Activated CD4-positive, CD25-positive, alpha-beta regulatory T cell (primary cell): ENCODE results near the gene HBQ1.
"Not testable (repeated sequence)": the region's sequence is repeated elsewhere in the genome, so short reads cannot be mapped to it uniquely, and the experiment has no call there.

Experiments
- DNase-seq, 4 experiments: peaks; one replicate each; lab custom pipeline; 2025; lab: John Stamatoyannopoulos, UW

Gene HBQ1

GRCh38 chr16:176477-177382, 3.5 kb upstream of the HBQ1 start, which contains the start of gene HBA1:
Gene HBA1, plus strand, starts transcription at chr16:176680. Its CDS starts 37 bp downstream, at chr16:176717.
- not testable (repeated sequence) for DNase-seq

- DNase-seq, result no peak
Measured at GRCh38 chr16:177394-177822, 2.9 kb upstream of the HBQ1 start.

- no peak for DNase-seq
Measured at GRCh38 chr16:177981-178667, 2.1 kb upstream of the HBQ1 start.

- DNase-seq, result no peak
Measured at GRCh38 chr16:178668-179015, 1.6 kb upstream of the HBQ1 start.

GRCh38 chr16:179211-180092, 807 bp upstream of the HBQ1 start:
- DNase-seq, result no peak

- DNase-seq, result peak in 2 of 4 experiments; percentile 71 to 77
Measured at GRCh38 chr16:180681-181564, 664 bp downstream of the HBQ1 start.

- peak in 2 of 4 experiments; percentile 70 to 74 for DNase-seq
Measured at GRCh38 chr16:181565-182021, 1.3 kb downstream of the HBQ1 start.

- DNase-seq, result no peak
Measured at GRCh38 chr16:183005-183404, 2.7 kb downstream of the HBQ1 start.

GRCh38 chr16:185213-185612, 5.0 kb downstream of the HBQ1 start:
- DNase-seq, result no peak

GRCh38 chr16:185691-186090, 5.4 kb downstream of the HBQ1 start:
- no peak for DNase-seq

- DNase-seq, result no peak
Measured at GRCh38 chr16:187330-187729, 7.1 kb downstream of the HBQ1 start.

- no peak for DNase-seq
Measured at GRCh38 chr16:188674-189073, 8.4 kb downstream of the HBQ1 start.

GRCh38 chr16:189604-190186, 9.4 kb downstream of the HBQ1 start:
- DNase-seq, result no peak

GRCh38 chr16:191831-192230, 11.6 kb downstream of the HBQ1 start:
- DNase-seq, result no peak

GRCh38 chr16:192686-193085, 12.4 kb downstream of the HBQ1 start:
- no peak for DNase-seq

- DNase-seq, result no peak
Measured at GRCh38 chr16:193441-193840, 13.2 kb downstream of the HBQ1 start.

- no peak for DNase-seq
Measured at GRCh38 chr16:194516-194915, 14.3 kb downstream of the HBQ1 start.

GRCh38 chr16:200388-200787, 20.1 kb downstream of the HBQ1 start:
- DNase-seq, result no peak

GRCh38 chr16:203246-203645, 23.0 kb downstream of the HBQ1 start:
- no peak for DNase-seq

GRCh38 chr16:204046-204445, 23.8 kb downstream of the HBQ1 start:
- not testable (repeated sequence) for DNase-seq

GRCh38 chr16:209359-209758, 29.1 kb downstream of the HBQ1 start:
- DNase-seq, result not testable (repeated sequence)
